HG03460 (cell line): ENCODE measurements around the gene MIA2.
"Not testable (repeated sequence)": the region's sequence is repeated elsewhere in the genome, so short reads cannot be mapped to it uniquely, and the experiment has no call there.

Source experiments
- ATAC-seq: cut with Tn5 transposase; IDR thresholded peaks from one replicate; pipeline ENCODE4 v1.9.1; 2021; ENCODE audit not compliant: unreplicated experiment

Gene MIA2

GRCh38 chr14:39233680-39234326 lies at the start of gene MIA2:
TSS of gene MIA2 (plus strand) at chr14:39233915. CDS start at chr14:39234115, 200 bp downstream.
- ATAC-seq, result no peak

- ATAC-seq, result no peak
These were observed 49.0 kb upstream of the MIA2 start for GRCh38 chr14:39184628-39185255.

DNA sequence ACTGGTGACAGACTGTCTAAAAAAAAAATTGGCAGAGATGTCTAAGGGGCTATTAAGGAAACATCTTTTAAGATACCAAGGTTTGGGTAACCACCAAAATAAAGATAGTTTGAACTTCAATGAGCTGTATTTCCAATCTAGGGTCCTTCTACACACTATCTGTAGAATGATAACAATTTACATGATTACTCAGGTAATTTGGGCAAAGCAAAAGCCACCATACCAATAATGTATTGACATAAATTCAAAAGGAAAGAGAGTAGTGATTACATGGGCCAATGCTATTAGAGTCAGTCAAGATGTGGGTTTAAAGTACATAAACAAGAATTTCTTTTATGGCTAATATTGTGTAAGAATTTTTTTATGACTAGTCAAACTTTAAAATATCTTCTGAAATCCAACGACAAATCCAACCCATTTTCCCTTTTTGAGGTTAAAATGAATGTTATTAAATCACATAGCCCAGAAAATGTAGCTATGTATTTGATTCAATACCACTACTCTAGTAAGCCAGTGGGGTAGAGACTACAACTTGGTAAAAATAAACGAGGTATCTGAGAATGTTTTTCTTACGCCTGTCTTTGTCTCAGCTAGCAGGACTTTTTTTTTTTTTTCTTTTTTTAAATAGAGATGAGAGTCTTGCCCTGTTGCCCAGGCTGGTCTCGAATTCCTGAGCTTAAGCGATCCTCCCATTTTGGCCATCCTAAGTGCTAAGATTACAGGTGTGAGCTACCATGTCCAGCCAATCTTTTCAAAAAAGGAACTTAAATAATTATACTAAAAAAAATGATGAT lies 48.3 kb upstream of the MIA2 start:
- no peak for ATAC-seq

GRCh38 chr14:39186941-39187525 lies 46.7 kb upstream of the MIA2 start:
- no peak for ATAC-seq

DNA sequence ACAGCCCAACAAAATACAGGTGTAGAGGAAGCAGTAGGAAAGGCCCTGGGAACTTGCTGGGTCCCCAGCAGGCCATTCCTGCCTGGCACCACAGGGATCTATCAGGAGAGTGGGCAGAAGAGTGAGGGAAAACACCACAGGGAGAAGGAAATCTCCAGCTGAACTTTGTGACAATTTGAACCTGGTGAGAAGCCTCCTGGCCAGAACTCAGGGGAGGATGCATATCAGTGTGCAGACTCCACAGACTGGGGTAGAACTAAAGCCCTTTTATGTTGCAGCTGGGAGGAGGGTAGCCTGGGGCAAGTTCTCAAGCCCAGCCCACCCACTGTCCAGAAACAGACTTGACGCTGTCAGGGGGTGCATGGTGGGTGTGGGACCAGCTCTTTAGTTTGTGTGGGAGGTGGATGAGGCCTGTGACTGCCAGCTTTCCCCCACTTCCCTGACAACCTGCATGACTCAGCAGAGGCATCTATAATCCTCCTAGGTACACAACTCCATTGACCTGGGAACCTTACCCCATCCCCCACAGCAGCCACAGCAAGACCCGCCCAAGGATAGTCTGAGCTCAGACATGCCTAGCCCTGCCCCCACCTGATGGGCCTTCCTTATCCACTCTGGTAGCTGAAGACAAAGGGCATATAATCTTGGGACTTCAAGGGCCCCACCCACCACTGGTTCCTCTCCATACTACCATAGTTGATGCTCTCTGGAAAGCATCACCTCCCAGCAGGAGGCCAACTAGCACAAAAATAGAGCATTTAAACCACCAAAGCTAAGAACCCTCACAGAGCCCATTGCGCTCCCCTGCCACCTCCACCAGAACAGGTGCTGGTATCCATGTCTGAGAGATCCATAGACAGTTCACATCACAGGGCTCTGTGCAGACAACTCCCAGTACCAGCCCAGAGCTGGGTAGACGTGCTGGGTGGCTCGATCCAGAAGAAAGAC lies 29.8 kb upstream of the MIA2 start:
- ATAC-seq, result no peak

- not testable (repeated sequence) for ATAC-seq
These were observed 26.3 kb upstream of the MIA2 start for GRCh38 chr14:39207430-39207829.

DNA sequence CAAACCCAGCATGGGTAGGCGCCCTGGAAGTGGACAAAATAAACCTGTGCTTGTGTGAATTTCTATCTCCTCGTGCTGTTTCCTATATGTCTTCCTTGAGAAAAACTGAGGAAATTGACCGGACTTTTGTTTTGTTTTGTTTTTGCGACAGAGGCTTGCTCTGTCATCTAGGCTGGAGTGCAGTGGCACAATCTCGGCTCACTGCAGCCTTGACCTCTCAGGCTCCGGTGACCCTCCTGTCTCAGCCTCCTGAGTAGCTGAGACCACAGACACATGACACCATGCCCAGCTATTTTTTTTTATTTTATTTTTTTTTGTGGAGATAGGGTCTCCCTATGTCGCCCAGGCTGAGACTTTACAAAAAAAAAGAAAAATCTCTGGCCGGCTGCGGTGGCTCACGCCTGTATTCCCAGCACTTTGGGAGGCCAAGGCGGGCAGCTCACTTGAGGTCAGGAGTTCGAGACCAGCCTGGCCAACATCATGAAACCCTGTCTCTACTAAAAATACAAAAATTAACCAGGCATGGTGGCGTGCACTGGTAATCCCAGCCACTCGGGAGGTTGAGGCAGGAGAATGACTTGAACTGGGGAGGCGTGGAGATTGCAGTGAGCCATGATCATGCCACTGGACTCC lies 22.5 kb upstream of the MIA2 start:
- no peak for ATAC-seq

DNA sequence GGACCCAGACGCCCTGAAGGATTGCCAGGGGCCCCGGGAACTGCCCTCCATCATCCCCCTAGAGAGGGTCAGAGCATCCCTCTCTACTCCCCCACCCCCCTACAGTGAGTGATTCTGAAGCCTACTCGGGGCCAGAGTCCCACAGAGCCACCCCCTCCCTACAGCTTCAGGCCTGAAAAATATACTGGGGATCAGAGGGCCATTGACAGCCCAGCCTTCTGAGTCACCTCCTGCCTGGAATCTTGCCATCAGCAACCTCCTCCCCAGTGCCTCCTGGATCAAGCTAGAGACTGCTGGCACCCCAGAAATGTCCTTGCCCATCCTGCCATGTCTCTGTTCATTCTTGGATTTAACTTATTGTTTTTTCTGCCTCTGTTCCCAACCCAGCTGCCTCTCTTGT lies 21.7 kb upstream of the MIA2 start:
- ATAC-seq, result no peak

GRCh38 chr14:39212693-39213092 lies 21.0 kb upstream of the MIA2 start:
- no peak for ATAC-seq

- no peak for ATAC-seq
These were observed 16.4 kb upstream of the MIA2 start for GRCh38 chr14:39217214-39217879.

DNA sequence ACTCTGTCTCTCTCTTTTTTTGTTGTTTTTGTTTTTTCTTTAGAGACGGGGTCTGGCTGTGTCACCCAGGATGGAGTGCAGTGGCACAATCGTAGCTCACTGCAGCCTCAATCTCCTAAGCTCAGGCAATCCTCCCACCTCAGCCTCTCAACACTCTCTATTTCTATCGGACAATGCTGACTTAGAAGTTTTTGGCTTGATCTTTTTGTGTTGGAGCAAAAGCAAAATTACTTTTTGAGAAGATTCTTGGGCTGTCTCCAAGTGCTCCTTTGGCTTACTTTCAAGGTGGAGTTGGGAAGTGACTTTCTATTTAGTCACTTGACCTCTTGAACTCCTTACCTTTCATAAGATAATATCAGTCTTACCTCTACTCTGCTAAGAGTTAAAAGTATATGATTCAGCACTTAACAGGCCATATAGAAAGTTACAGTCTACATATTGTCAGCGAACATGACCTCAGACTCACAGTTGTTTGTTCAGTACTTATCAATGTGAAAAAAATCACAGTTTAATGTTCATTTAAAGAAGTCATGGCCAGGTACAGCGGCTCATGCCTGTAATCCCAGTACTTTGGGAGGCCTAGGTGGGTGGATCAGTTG lies 15.4 kb upstream of the MIA2 start:
- ATAC-seq, result no peak

GRCh38 chr14:39219075-39219499 lies 14.6 kb upstream of the MIA2 start:
- ATAC-seq, result no peak

DNA sequence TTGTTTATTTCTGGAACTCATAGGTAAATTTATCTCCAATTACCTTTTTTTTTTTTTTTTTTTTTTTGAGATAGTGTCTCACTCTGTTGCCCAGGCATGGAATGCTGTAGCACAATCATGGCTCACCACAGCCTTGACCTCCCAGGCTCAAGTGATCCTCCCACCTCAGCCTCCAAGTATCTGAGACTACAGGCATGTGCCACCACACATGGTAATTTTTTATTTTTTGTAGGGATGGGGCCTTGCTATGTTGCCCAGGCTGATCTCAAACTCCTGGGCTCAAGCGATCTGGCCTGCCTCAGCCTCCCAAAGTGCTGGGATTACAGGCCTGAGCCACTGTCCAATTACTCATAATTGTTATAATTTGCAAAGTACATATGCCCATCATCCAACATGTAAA lies 13.2 kb upstream of the MIA2 start:
- not testable (repeated sequence) for ATAC-seq

GRCh38 chr14:39228044-39228443 lies 5.7 kb upstream of the MIA2 start:
- no peak for ATAC-seq

GRCh38 chr14:39228509-39229221 lies 5.0 kb upstream of the MIA2 start:
- no peak for ATAC-seq

DNA sequence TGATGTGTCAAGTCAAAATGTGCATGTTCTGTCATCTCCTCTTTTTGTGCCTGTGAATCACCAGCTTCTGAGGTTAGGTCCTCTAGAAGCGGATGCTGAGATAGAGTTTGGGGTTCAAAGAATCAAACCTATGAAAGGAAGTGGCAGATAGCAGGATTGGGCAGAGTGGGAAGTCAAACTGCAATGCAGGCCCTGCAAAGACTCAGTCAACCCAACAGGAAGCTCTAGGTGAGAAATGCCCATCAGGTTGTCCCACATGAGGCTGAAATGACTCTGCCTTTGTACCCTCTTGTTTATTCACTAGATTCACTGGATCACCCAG lies 4.5 kb upstream of the MIA2 start:
- peak; percentile 79 for ATAC-seq

GRCh38 chr14:39229601-39230110 lies 4.1 kb upstream of the MIA2 start:
- no peak for ATAC-seq

- ATAC-seq, result no peak
These were observed 3.2 kb upstream of the MIA2 start for GRCh38 chr14:39230416-39231035.
